ENCODE measurements around the gene RERE. TPM values are rescaled to one million over a fixed set of nuclear protein-coding genes. Genes with fewer than 3 reads are reported as not detected.

RERE gene
- total and polyA plus RNA-seq, 7 donors = 38.8 to 308 (median 99.7) TPM

- 75 to 93% (median 90%) methylated on average over 1 of the region's 1 CpG for WGBS, 3 donors
- ATAC-seq = no peak
- DNase-seq = no peak
- intact Hi-C loops (cut with DNase I) = no loop called here
- Histone ChIP-seq H3K27ac (no peak overlapping the region), H3K4me3 (no peak overlapping the region), H3K9me3 (peaks cover 3% of the 10 kb centered on the region), H3K4me1 (peaks cover 7% of the 10 kb centered on the region), H3K27me3 (ENCODE audit: insufficient read depth in 3 of 3, low read length in 2 of 3) (no peaks in the 10 kb centered on the region), H3K36me3 (ENCODE audit: insufficient read depth in 1 of 2, low read depth in 1 of 2) (no peaks in the 10 kb centered on the region)
- TF ChIP-seq CTCF (IDR thresholded peaks at IDR 0.05) = no peak
These were observed 506.2 kb downstream of the RERE start for GRCh38 chr1:8311068-8311718.

GRCh38 chr1:8307628-8308027 lies 509.8 kb downstream of the RERE start:
- Histone ChIP-seq H3K4me1 (peaks cover 10% of the 10 kb centered on the region), H3K36me3 (ENCODE audit: insufficient read depth in 1 of 2, low read depth in 1 of 2) (no peaks in the 10 kb centered on the region), H3K9me3 (peaks cover 3% of the 10 kb centered on the region), H3K27ac (no peak overlapping the region), H3K27me3 (ENCODE audit: insufficient read depth in 3 of 3, low read length in 2 of 3) (no peaks in the 10 kb centered on the region), H3K4me3 (no peak overlapping the region)
- 62 to 73% (median 64%) methylated on average over 4 of the region's 4 CpGs for WGBS, 3 donors
- ATAC-seq (no peak), DNase-seq (no peak)
- no peak for TF ChIP-seq CTCF (IDR thresholded peaks at IDR 0.05)
- intact Hi-C loops (cut with DNase I) = no loop called here

- intact Hi-C loops (cut with DNase I) = no loop called here
- TF ChIP-seq CTCF (IDR thresholded peaks at IDR 0.05) = no peak
- Histone ChIP-seq H3K4me3 (no peak overlapping the region), H3K4me1 (peaks cover 6% of the 10 kb centered on the region), H3K9me3 (no peaks in the 10 kb centered on the region), H3K36me3 (ENCODE audit: insufficient read depth in 1 of 2, low read depth in 1 of 2) (no peaks in the 10 kb centered on the region), H3K27me3 (ENCODE audit: insufficient read depth in 3 of 3, low read length in 2 of 3) (peaks cover 0 to 5% (median 0%) of the 10 kb centered on the region in 3 donors), H3K27ac (no peak overlapping the region)
- DNase-seq (no peak), ATAC-seq (no peak)
- WGBS, 3 donors = 84 to 91% (median 86%) methylated on average over 4 of the region's 4 CpGs
These were observed 513.6 kb downstream of the RERE start for GRCh38 chr1:8303876-8304275.

- Histone ChIP-seq H3K27me3 (ENCODE audit: insufficient read depth in 3 of 3, low read length in 2 of 3) (peaks cover 0 to 5% (median 0%) of the 10 kb centered on the region in 3 donors), H3K4me3 (no peak overlapping the region), H3K27ac (no peak overlapping the region), H3K36me3 (ENCODE audit: insufficient read depth in 1 of 2, low read depth in 1 of 2) (no peaks in the 10 kb centered on the region), H3K9me3 (no peaks in the 10 kb centered on the region), H3K4me1 (peaks cover 6% of the 10 kb centered on the region)
- WGBS, 3 donors = 56 to 66% (median 61%) methylated on average over 3 of the region's 3 CpGs
- no peak for TF ChIP-seq CTCF (IDR thresholded peaks at IDR 0.05)
- ATAC-seq = peak; percentile 43 to 61 (median 55)
- no peak for DNase-seq
- intact Hi-C loops (cut with DNase I) = no loop called here
These were observed 514.3 kb downstream of the RERE start for GRCh38 chr1:8303141-8303540.

Other genes with a start within 250 kb of the RERE start
- gene ENO1, start 61.0 kb upstream of the RERE start, total RNA-seq = 100 to 1,000 TPM; 110 to 364 (median 217) TPM
- 100 to 1,000 TPM in 2 of 3 donors, 10 to 100 TPM in 1; 83.8 to 489 (median 190) TPM for gene ENO1, start 61.0 kb upstream of the RERE start, polyA plus RNA-seq
- not detected for gene CA6, start 128.2 kb upstream of the RERE start, total RNA-seq
- gene CA6, start 128.2 kb upstream of the RERE start, polyA plus RNA-seq = not detected
- gene SLC2A7, start 208.8 kb upstream of the RERE start, total RNA-seq = not detected
- not detected for gene SLC2A7, start 208.8 kb upstream of the RERE start, polyA plus RNA-seq